ENCODE measurements around the gene ABCA5.

Gene ABCA5

DNA sequence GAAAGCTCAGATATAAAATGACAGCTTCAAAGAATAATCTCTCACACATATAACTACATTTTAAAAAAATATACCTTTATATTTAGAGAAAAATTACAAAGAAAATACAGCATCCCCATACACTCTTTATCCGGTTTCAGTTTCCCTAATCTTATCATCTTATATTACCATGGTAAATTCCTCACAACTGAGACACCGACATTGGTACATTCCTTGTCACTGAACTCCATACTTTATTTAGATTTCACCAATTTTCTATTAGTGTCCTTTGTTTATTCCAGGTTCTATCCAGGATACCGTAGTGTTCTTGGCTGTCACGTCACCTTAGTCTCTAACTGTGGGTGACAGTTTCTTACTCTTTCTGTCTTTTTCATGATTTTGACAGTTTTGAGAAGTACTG is 76.3 kb downstream of the ABCA5 start:
- no peak for DNase-seq

DNA sequence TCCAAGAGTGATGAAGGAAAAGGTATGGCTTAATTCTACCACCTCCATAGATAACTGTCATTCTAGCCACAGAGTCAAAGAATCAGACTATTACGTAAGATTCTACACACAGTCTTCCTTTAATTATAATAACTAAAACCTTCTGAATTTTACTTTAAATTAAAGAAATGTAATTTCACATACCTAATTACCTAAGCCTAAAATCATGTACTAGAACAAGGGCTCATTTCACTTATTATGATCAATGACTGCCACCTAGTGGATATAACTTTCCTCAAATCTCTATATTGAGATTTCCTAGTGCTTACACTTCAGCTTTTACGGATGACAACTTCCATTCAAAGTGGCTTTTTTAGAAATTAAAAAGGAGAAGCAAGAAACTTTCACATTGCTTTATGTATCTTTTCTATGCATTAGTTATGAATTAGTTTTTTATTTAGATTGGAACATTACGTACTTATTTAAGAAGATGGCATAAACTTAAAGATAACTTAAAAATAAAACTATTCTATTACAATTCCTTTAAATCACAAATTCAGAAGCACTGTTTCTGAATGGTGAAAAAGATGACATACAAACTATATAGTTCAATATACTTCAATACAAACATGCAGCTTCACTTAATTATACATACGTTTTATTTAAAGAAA is 80.1 kb downstream of the ABCA5 start:
- DNase-seq: peak; percentile 39

DNA sequence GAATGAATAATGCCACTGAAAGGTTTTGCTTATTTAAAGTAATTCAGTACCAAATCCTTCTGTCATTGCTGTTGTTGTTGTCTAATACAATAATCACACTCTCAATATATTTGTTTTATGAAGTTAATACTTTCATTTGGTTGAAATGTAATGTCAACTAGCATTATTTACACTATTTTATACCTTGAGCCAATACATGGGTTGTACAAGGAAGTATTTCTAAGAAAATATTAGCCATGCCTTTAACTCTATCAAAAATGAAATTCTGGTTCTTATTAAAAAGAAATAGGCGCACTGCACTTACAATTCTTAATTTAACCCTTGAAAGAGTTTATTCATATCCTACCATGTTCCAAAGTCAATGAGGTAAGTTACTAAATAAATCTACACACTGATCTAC is 80.7 kb downstream of the ABCA5 start:
- DNase-seq: no peak

DNA sequence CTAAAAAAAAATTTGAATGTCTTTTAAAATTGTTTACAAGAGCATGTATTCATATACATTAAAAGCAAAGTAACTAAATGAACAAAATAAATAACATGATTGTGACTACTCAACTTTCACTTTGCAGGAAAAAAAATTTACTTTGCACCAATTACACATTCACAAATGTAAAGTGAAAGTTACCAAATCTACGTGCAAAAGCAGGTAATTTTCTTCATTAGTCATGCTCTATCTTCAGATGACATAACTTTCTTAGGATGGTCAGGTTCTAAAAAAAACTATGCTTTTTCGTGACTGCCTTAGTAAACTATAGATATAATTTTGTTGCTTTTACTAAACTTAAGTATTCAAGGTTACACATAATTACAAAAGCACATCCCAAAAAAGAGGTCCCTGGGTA is 81.3 kb downstream of the ABCA5 start:
- no peak for DNase-seq

DNA sequence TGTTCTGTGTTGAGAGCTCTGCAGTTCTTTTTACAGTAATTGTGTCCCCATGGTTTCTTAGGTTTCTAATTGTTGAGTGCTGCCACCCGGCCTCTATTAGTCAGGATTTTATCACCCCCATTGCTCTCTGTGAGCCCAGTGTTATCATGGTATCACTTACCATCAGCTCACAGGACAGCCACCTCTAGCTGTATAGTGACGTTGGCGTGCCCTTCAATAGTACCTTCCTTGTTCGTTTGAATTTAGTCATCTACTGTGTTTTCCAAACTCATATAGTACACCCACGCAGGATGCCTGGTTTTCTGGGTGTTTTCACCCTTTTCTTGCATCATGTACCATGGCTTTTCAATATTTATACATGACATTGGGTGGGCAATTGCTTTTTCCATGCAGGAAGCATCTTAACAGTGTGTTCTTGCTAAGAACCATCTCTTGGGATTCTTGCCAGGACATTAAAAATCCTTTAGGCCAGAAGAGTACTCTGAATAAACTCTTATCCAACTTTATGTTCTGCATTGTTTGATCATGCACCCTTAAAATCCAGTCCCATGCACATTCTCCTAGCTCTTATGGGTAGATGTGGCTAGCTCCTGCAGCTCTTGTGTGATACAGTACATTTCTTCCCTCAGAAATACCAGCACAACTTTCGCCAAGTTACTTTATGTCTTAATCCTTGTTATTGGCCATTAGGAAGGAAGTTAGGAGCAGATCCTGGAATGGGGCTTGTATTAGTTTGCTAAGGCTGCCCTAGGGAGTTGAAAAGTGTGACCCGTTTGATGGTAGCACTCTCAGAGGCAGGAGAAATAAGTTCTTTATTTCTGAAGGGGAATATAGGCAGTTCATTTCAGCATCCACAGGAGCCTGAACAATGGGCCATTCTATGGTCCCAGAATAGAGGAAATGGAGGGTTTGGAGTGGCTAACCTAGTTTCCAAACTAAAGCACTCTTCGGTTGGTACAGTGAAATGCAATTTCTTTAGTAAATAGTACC is 87.0 kb downstream of the ABCA5 start:
- no peak for DNase-seq

DNA sequence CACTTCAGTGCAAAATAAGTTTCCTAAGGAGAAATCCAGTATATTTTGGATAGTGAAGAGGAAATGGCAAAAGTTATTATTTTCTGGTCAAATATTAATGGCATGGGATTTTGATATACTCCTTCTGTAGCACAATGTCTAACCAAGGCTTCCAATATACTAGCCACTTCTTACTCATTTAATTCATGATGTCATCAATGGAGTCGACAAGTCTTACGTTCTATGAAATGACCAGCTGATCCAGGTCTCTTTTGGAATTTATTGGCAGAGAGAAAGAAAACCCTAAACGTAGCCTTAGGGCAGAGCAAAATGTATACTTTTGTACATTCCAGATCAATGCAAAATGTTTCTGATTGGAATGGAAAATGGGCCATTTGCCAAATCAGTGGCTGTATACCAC is 90.0 kb downstream of the ABCA5 start:
- DNase-seq: no peak

DNA sequence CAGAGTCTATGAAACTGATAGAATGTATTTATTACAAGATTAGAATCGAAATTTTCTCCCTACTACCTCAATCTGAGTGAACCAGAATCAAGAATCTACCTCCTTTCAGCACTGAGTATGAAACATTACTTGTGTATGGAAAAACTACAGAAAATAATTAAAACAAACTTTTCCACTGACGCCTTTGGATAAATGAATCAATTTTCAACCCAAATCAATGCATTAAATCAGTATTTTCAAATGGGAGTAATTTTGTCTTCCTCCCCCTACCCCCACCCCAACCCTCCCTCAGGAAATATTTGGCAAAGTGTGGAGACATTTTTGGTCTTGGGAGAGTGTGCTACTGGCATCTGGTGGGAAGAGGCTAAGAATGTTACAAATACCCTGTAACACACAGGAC is 90.5 kb downstream of the ABCA5 start:
- DNase-seq: no peak

DNA sequence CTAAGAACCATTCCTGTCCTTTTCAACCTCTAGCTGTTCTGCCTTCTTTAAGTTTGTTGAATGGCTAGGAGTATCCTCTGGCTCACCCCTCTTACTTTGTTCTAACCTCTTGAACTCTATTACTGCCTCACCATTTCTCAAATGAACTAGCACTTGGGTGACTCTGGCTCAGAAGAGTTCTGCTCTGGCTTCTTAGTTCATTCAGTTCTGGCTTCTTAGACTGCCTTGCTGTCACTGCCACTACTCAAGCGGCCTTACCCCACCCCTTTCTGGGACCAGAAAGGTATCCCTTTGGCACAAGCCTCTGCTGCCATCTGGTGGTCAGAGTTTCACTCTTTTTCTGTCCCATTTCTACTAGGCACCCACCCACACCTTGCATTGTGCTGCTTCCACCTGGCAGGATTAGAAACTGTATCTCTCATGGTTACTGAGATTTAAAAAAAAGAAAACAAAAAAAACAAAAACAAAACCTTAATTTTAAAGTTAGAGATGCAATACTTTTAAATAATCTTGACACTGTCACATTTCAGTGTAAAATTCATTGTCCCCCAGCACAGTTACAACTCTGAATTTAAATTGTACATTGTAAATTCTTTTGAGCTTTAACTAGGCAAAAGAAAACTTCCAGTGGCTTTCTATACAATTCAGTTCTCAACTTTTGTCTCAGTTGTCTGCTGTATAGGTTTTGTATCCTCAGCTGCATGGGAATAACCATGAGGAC is 91.4 kb downstream of the ABCA5 start:
- peak; percentile 57 for DNase-seq

DNA sequence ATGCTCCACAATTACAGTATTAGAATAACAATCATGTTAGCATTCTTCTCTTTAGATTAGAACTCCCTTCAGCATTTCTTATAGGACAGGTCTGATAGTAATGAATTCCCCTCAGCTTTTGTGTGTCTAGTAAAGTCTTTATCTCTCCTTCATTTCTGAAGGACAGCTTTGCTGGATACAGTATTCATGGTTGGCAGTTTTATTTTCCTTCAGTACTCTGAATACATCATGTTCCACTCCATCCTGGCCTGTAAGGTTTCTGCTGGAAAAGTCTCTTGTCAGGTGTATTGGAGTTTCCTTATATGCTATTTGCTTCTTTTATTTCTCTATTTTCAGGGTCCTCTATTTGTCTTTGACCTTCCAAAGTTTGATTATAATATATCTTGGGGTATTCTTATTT is 94.3 kb downstream of the ABCA5 start:
- no peak for DNase-seq

DNA sequence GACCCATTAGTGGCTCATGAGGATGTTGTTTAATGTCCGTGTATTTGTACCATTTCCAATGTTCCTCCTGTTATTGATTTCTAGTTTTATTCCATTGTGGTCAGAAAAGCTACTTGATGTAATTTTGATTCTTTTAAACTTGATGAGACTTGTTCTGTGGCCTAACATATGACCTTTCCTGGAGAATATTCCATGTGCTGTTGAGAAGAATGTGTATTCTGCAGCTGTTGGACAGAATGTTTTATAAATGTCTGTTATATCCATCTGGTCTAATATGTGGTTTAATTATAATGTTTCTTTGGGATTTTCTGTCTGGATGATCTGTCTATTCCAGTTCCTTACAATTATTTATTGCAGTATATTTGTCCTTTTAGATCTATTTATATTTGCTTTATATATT is 95.4 kb downstream of the ABCA5 start:
- no peak for DNase-seq

DNA sequence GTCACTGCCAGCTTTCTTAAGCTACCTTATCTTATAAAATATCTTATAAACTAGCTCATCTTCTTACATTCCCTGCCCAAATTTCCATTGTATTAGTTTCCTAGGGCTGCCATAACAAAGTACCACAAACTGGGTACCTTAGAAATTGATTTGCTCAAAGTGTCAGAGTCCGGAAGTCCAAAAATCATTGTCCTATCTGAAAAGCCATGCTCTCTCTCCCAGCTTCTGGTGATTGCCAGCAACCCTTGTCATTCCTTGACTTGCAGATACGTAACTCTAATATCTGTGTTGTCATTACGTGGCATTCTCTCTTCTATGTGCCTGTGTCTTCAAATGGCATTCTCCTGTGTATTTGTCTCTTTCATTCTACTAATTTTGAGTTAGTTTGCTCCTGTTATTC is 96.0 kb downstream of the ABCA5 start:
- DNase-seq: no peak

DNA sequence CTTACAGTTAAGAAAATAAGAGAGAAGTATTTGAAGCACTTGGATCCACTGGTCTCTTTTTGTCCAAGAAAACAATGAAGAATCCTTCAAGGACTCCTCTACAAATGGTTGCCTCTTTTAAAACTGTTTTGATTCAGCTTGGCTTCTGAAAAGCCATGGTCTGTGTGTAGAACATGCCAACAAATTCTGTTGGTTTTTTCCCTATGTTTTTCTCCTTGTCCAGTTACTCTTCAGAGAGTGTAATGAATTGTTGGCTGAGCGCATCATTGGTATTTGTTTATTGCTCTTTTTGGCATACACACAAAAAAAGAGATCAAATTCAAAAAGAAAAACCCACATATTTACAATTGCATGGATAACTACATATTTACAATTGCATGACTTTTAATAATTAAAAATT is 98.4 kb downstream of the ABCA5 start, which contains the start of gene ABCA10:
Gene ABCA10, minus strand, starts transcription at position 249 of the 400 bp plus-strand sequence. CDS start 3,466 bp downstream, outside the sequence.
- no peak for DNase-seq

DNA sequence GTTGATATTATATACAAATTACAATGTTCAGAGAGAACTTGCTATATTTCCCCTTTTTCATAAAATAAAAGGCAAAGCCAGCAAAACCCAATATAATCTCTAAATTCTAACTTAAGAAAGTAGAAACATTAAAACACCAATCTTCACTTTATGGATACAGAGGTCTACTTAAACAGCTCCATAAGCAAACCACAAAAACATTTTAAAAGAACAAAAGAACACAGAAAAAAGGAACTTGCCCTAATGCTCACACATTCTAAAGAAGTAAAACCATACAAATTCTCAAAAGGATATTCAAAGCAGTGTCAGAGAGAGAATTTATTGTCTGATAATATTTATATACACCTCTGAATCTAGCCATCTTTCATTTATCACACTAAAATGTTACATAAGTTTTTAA is 98.9 kb downstream of the ABCA5 start:
- no peak for DNase-seq

DNA sequence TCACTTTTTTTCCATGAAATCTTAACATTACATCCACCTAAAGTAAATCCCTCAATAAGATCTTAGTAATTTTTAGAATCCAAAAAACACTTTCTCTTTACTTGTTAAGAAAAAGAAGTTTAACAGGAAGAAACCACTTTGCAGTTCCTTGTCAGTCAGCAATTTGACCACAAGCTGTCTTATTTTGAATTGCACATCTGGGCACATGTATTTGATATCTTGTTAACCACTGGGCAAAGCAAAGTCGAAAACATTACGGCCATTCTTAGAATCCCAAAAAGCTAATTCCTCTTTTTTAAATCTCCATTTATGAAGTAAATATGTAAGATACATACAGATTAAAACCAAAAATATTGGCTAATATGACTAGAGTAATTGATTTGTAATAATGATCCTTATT is 99.4 kb downstream of the ABCA5 start:
- DNase-seq: no peak

DNA sequence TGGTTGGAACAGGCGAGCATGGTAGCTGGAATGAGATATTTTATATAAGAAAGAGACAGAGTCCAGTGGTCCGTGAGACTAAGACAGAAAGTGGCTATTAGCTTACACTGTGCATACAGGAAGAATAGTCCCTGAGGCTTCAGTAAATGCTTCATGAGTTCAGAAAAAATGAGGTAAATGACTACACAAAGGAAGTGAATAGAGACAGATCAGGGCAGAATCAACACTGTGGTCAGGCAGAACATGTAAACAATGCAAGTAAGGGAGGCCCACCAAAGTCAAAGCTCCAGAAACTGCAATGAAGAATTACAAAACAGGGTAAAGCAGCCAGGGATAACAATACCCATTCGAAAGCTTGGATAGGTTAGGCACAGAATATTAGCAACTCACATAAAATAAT is 103.1 kb downstream of the ABCA5 start:
- DNase-seq: no peak

DNA sequence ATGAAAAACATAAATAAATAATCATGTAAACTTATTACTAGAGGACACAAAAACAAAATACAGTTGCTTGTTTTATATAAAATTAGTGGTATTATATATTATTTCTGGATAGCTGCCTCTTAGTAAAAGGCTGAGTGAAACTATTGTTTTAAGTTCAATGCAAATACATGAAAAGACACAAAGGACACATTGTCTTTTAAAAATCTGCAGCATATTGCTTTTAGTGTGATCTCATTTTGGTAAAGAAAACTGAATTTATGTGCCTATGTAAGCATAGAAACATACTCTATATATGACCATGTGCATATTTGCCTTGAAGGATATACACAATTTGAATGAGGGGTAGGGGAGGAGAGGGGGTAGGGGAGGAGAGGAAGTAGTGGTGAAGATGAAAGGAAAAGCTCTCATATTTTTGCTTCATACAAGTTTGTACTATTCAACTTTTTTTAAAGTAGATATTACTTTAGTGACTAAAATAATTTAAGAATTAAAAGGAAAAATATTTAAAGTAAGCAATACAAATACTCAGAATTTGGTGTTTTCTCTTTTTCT is 104.2 kb downstream of the ABCA5 start:
- no peak for DNase-seq

DNA sequence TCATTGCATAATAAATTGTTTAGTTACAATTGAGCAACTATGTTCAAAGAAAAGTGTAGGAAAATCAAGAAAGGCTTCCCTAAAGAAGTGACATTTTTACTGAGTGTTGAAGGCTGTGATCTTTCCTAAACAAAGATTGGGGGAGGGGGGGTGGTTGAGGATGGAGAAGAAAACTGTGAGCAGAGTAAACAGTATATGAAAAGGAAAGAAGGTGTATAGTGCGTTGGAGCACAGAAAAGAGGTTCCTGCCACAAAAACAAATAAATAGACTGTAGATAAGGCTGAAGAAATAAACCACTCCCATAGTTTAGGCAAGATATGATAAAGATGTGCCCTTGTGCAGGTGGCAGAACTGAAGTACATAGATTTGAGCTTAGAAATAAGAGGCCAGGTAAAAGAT is 106.8 kb downstream of the ABCA5 start:
- DNase-seq: no peak

DNA sequence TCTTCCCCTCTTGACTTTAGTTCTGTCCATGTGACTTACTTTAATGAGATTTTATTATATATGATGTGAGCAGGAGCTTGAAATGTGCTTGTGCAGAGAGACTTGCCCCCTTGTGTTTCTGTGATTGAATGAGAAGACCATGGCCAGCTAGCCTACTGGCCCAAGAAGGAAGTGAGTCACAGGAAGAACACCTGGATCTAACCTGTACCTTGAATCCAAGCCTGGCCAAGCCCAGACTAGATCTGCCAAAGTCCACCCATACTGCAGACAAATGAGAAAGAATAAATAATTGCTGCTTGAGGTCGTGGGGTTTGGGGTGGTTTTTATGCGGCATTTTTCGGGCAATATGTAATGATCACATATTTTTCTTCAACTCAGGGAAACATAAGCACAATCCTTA is 107.9 kb downstream of the ABCA5 start:
- DNase-seq: no peak

DNA sequence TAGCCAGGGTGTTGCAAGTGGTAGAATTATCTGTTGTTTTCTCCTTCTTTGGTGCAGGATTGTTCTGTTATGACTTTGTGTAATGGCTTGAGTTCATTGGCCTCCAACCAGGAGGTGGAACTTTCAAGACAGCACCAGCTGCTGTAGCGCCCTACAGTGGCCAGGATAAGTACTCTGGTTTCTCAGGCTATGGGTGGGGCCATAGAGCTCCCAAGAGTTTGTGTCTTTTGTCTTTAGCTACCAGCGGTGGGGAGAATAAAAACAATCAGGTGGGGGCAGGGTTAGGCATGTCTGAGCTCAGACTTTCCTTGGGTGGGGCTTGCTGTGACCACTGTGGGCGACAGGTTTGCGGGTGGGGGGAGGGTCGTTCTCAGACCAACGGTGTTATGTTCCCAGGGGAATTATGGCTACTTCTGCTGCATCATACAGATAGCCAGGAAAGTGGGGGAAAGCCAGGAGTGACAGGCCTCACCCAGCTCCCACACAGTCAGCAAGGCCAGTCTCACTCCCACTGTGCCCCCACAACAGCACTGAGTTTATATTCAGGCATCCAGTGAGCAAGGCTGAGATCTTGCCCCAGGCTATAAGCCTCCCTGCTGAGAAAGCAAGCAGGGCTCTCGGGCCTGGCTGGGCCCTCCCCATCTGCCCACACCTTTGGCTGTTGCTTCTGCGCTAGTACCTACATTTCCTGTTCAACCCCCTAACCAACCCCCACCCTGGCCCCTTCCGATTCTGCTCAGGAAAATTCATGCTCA is 113.7 kb downstream of the ABCA5 start:
- DNase-seq: no peak

DNA sequence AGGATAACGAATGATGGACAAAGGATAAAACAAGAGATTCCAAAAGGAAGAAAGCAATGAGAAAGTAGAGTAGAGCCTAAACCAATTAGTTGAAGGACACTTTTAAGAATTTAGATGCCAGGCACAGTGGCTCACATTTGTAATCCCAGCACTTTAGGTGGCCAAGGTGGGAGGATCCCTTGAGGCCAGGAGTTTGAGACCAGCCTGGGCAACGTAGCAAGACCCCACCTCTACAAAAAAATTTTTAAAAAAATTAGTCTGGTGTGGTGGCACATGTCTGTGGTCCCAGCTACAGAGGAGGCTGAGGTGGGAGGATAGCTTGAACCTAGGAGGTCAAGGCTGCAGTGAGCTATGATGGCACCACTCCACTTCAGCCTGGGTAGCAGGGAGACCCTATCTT is 118.3 kb downstream of the ABCA5 start:
- DNase-seq: no peak

DNA sequence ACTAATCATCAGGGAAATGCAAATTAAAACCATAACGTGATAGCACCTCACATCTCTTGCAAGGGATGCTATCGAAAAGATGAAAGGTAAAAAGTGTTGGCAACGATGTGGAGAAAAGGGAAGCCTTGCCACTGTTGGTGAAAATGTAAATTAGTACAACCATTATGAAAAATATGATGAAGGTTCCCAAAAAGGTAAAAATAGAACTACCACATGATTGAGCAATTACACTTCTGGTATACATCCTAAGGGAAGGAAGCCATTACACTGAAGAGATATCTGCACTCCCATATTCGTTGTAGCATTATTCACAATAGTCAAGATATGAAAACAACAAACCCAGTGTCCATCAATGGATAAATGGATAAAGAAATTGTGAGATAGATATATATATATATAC is 119.8 kb downstream of the ABCA5 start:
- no peak for DNase-seq

DNA sequence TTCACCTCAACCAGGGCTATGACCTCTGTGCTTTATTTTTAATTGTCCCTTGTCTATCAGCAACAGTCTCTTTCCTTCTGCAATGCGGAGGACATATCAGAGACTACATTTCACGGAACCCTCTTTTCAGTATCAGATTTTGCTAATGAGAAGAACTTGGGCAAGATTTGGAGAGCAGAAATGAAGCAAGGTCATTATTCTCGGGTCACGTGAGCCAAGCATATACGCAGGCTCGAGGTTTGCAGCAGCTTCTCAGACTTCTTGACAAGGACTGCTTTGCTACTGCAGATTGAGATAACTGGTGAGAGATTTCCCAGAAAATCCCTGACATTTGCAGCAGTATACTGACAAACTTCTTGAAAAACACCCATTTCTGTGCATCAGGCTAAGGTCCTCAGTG is 128.7 kb downstream of the ABCA5 start:
- DNase-seq: no peak

Data from NCI-H2029 treated with DMSO at 0.1 percent for 48 hours (cell line).